Activated CD8-positive, alpha-beta memory T cell treated with anti-CD3 and anti-CD28 coated beads, Interleukin-2, amount 10 ng/mL, durations not matched to agents 7 days and 5 days (primary cell): ENCODE measurements around the gene RASGEF1C. TPM values are rescaled to one million over a fixed set of nuclear protein-coding genes. Genes with fewer than 3 reads are reported as not detected.

ENCODE experiments used
- ATAC-seq: fragments of 150-1000 bp; cut with Tn5 transposase; one replicate; pipeline ENCODE4 v1.10.0; 2021; ENCODE audit warnings: moderate library complexity
- CTCF ChIA-PET: fragments of 350-600 bp; sonication (Branson Sonifier 250); formaldehyde crosslinking; loops from one replicate; lab custom pipeline; 2021; ENCODE audit warnings: antibody characterized with exemption; lab: Charles Lee
- DNase-seq: peaks from one replicate; pipeline ENCODE4 v3.0.0-alpha.2; 2020
- H3K27ac Mint-ChIP-seq: one replicate; pipeline ENCODE4 v1.8.0; 2021; ENCODE audit warnings: mild to moderate bottlenecking, mixed read lengths
- H3K27me3 Mint-ChIP-seq: one replicate; pipeline ENCODE4 v1.8.0; 2021; ENCODE audit warnings: mixed read lengths
- H3K36me3 Mint-ChIP-seq: one replicate; pipeline ENCODE4 v1.8.0; 2021; ENCODE audit warnings: mild to moderate bottlenecking, mixed read lengths
- H3K4me1 Mint-ChIP-seq: one replicate; pipeline ENCODE4 v1.8.0; 2021; ENCODE audit warnings: mixed read lengths
- H3K4me3 Mint-ChIP-seq: one replicate; pipeline ENCODE4 v1.8.0; 2021; ENCODE audit warnings: mild to moderate bottlenecking, moderate library complexity, mixed read lengths
- H3K9me3 Mint-ChIP-seq: one replicate; pipeline ENCODE4 v1.8.0; 2022; ENCODE audit warnings: low read depth, mixed read lengths
- total RNA-seq, 2 experiments: library from RNA; stranded (reverse); gene quantifications; one replicate each; pipeline ENCODE4 v1.2.3, GENCODE V29; 2021

The RASGEF1C gene
- total RNA-seq, 2 experiments from 2014 or later = not detected

GRCh38 chr5:180105827-180106312 lies 103.1 kb downstream of the RASGEF1C start:
- DNase-seq (no peak), ATAC-seq (no peak)
- Mint-ChIP-seq H3K36me3 (peaks cover 2% of the 10 kb centered on the region), H3K27ac (no peak overlapping the region), H3K4me1 (no peaks in the 10 kb centered on the region), H3K4me3 (no peak overlapping the region), H3K9me3 (peaks cover 8% of the 10 kb centered on the region), H3K27me3 (peaks cover 13% of the 10 kb centered on the region)
- CTCF ChIA-PET = no interaction called here

GRCh38 chr5:180104168-180104530 lies 104.9 kb downstream of the RASGEF1C start:
- peaks cover 8% of the 10 kb centered on the region for H3K9me3 Mint-ChIP-seq
- no peak for DNase-seq
- H3K4me1 Mint-ChIP-seq = no peaks in the 10 kb centered on the region
- H3K4me3 Mint-ChIP-seq = no peak overlapping the region
- no peak overlapping the region for H3K27ac Mint-ChIP-seq
- H3K36me3 Mint-ChIP-seq = peaks cover 2% of the 10 kb centered on the region
- no peak for ATAC-seq
- H3K27me3 Mint-ChIP-seq = peaks cover 10% of the 10 kb centered on the region
- CTCF ChIA-PET = no interaction called here

- Mint-ChIP-seq H3K4me3 (no peak overlapping the region), H3K27ac (no peak overlapping the region), H3K9me3 (peaks cover 8% of the 10 kb centered on the region), H3K4me1 (no peaks in the 10 kb centered on the region), H3K36me3 (peaks cover 2% of the 10 kb centered on the region), H3K27me3 (peaks cover 10% of the 10 kb centered on the region)
- DNase-seq = no peak
- no peak for ATAC-seq
- CTCF ChIA-PET = no interaction called here
Observed at GRCh38 chr5:180103487-180104167, 105.4 kb downstream of the RASGEF1C start.

GRCh38 chr5:180102636-180103035 lies 106.4 kb downstream of the RASGEF1C start:
- Mint-ChIP-seq H3K36me3 (no peaks in the 10 kb centered on the region), H3K27ac (no peak overlapping the region), H3K4me3 (no peak overlapping the region), H3K27me3 (peaks cover 10% of the 10 kb centered on the region), H3K4me1 (no peaks in the 10 kb centered on the region), H3K9me3 (peaks cover 8% of the 10 kb centered on the region)
- no peak for ATAC-seq
- no peak for DNase-seq
- CTCF ChIA-PET = no interaction called here

- no peak overlapping the region for H3K27ac Mint-ChIP-seq
- peaks cover 6% of the 10 kb centered on the region for H3K9me3 Mint-ChIP-seq
- CTCF ChIA-PET = interaction anchor here (0.6 kb wide), 1 partner anchor 191 kb away, joined by 4 read pairs; no protein-coding TSS in a partner anchor
- no peak for ATAC-seq
- no peak for DNase-seq
- H3K36me3 Mint-ChIP-seq = no peaks in the 10 kb centered on the region
- H3K4me1 Mint-ChIP-seq = no peaks in the 10 kb centered on the region
- H3K4me3 Mint-ChIP-seq = no peak overlapping the region
- peaks cover 8% of the 10 kb centered on the region for H3K27me3 Mint-ChIP-seq
Observed at GRCh38 chr5:180101451-180102105, 107.4 kb downstream of the RASGEF1C start.

GRCh38 chr5:180100621-180101450 lies 108.2 kb downstream of the RASGEF1C start:
- Mint-ChIP-seq H3K4me1 (no peaks in the 10 kb centered on the region), H3K36me3 (no peaks in the 10 kb centered on the region), H3K4me3 (no peak overlapping the region), H3K27ac (no peak overlapping the region), H3K9me3 (no peaks in the 10 kb centered on the region), H3K27me3 (peaks cover 5% of the 10 kb centered on the region)
- ATAC-seq (no peak), DNase-seq (no peak)
- CTCF ChIA-PET = no interaction called here

- no peak overlapping the region for H3K4me3 Mint-ChIP-seq
- no peak for ATAC-seq
- H3K27ac Mint-ChIP-seq = no peak overlapping the region
- no peaks in the 10 kb centered on the region for H3K4me1 Mint-ChIP-seq
- DNase-seq = no peak
- CTCF ChIA-PET = no interaction called here
- H3K27me3 Mint-ChIP-seq = peaks cover 5% of the 10 kb centered on the region
- no peaks in the 10 kb centered on the region for H3K36me3 Mint-ChIP-seq
- H3K9me3 Mint-ChIP-seq = no peaks in the 10 kb centered on the region
Observed at GRCh38 chr5:180099733-180100611, 109.0 kb downstream of the RASGEF1C start.

- Mint-ChIP-seq H3K27ac (no peak overlapping the region), H3K4me3 (no peak overlapping the region), H3K36me3 (no peaks in the 10 kb centered on the region), H3K9me3 (no peaks in the 10 kb centered on the region), H3K4me1 (no peaks in the 10 kb centered on the region), H3K27me3 (peaks cover 5% of the 10 kb centered on the region)
- ATAC-seq = no peak
- DNase-seq = no peak
- CTCF ChIA-PET = no interaction called here
Observed at GRCh38 chr5:180098991-180099732, 109.8 kb downstream of the RASGEF1C start.

- CTCF ChIA-PET = no interaction called here
- H3K4me3 Mint-ChIP-seq = no peak overlapping the region
- ATAC-seq (no peak), DNase-seq (no peak)
- H3K27ac Mint-ChIP-seq = no peak overlapping the region
- no peaks in the 10 kb centered on the region for H3K36me3 Mint-ChIP-seq
- H3K27me3 Mint-ChIP-seq = peaks cover 4% of the 10 kb centered on the region
- H3K9me3 Mint-ChIP-seq = no peaks in the 10 kb centered on the region
- no peaks in the 10 kb centered on the region for H3K4me1 Mint-ChIP-seq
Observed at GRCh38 chr5:180098526-180098925, 110.5 kb downstream of the RASGEF1C start.

- peaks cover 2% of the 10 kb centered on the region for H3K27me3 Mint-ChIP-seq
- H3K4me1 Mint-ChIP-seq = no peaks in the 10 kb centered on the region
- no peak overlapping the region for H3K27ac Mint-ChIP-seq
- no peak overlapping the region for H3K4me3 Mint-ChIP-seq
- CTCF ChIA-PET = no interaction called here
- H3K36me3 Mint-ChIP-seq = no peaks in the 10 kb centered on the region
- H3K9me3 Mint-ChIP-seq = no peaks in the 10 kb centered on the region
- ATAC-seq = no peak
- no peak for DNase-seq
Observed at GRCh38 chr5:180097926-180098325, 111.1 kb downstream of the RASGEF1C start.

- no peak for ATAC-seq
- no peak overlapping the region for H3K27ac Mint-ChIP-seq
- CTCF ChIA-PET = no interaction called here
Observed at GRCh38 chr5:180097163-180097894, 111.7 kb downstream of the RASGEF1C start.

GRCh38 chr5:180096616-180097015 lies 112.4 kb downstream of the RASGEF1C start:
- Mint-ChIP-seq H3K4me1 (no peaks in the 10 kb centered on the region), H3K27me3 (peaks cover 3% of the 10 kb centered on the region), H3K27ac (no peak overlapping the region), H3K36me3 (no peaks in the 10 kb centered on the region), H3K4me3 (no peak overlapping the region), H3K9me3 (no peaks in the 10 kb centered on the region)
- DNase-seq (no peak), ATAC-seq (no peak)
- CTCF ChIA-PET = no interaction called here

More at GRCh38 chr5:180097163-180097894, 111.7 kb downstream of the RASGEF1C start:
- peaks cover 3% of the 10 kb centered on the region for H3K27me3 Mint-ChIP-seq
- no peak for DNase-seq
- H3K36me3 Mint-ChIP-seq = no peaks in the 10 kb centered on the region
- H3K4me3 Mint-ChIP-seq = no peak overlapping the region
- H3K4me1 Mint-ChIP-seq = no peaks in the 10 kb centered on the region
- no peaks in the 10 kb centered on the region for H3K9me3 Mint-ChIP-seq
